H9 (cell line): ENCODE measurements around the gene HSPG2. TPM values are rescaled to one million over a fixed set of nuclear protein-coding genes. Genes with fewer than 3 reads are reported as not detected.
"Not testable (repeated sequence)": the region's sequence is repeated elsewhere in the genome, so short reads cannot be mapped to it uniquely, and the experiment has no call there.

Experiments used
- DNase-seq: peaks from one replicate; pipeline ENCODE4 v3.0.0-alpha.2; 2017
- H2AFZ ChIP-seq: one replicate; pipeline ENCODE4 v1.6.1; 2013; ENCODE audit warnings: mild to moderate bottlenecking, low read length, control low read depth, moderate library complexity
- H2AK5ac ChIP-seq: 2 replicates; pipeline ENCODE4 v1.6.1; 2013; ENCODE audit warnings: low read length, control low read depth, mixed read lengths; ENCODE audit not compliant: insufficient read length
- H2BK120ac ChIP-seq: one replicate; pipeline ENCODE4 v1.6.1; 2013; ENCODE audit warnings: low read depth, mild to moderate bottlenecking, low read length, control low read depth, inconsistent platforms; ENCODE audit not compliant: poor library complexity, severe bottlenecking
- H2BK12ac ChIP-seq: 2 replicates; pipeline ENCODE4 v1.6.1; 2013; ENCODE audit warnings: low read length, control low read depth, mixed read lengths, low read depth; ENCODE audit not compliant: insufficient read length
- H2BK15ac ChIP-seq: 2 replicates; pipeline ENCODE4 v1.6.1; 2013; ENCODE audit warnings: low read depth, low read length, control low read depth
- H2BK20ac ChIP-seq: one replicate; pipeline ENCODE4 v1.6.1; 2013; ENCODE audit warnings: low read depth, mild to moderate bottlenecking, low read length, control low read depth, inconsistent platforms; ENCODE audit not compliant: poor library complexity, severe bottlenecking
- H2BK5ac ChIP-seq: 2 replicates; pipeline ENCODE4 v1.6.1; 2013; ENCODE audit warnings: low read length, control low read depth, mixed read lengths; ENCODE audit not compliant: insufficient read length
- H3K14ac ChIP-seq: 2 replicates; pipeline ENCODE4 v1.6.1; 2013; ENCODE audit warnings: low read length, control low read depth; ENCODE audit not compliant: insufficient read depth
- H3K18ac ChIP-seq: 2 replicates; pipeline ENCODE4 v1.6.1; 2013; ENCODE audit warnings: low read depth, mild to moderate bottlenecking, mixed read lengths, low read length, control low read depth; ENCODE audit not compliant: insufficient read length
- H3K23ac ChIP-seq: 2 replicates; pipeline ENCODE4 v1.6.1; 2013; ENCODE audit warnings: low read length, control low read depth, mixed read lengths, low read depth; ENCODE audit not compliant: insufficient read length
- H3K23me2 ChIP-seq: 2 replicates; pipeline ENCODE4 v1.6.1; 2013; ENCODE audit warnings: low read depth, mild to moderate bottlenecking, mixed read lengths, low read length, control low read depth; ENCODE audit not compliant: insufficient read length, poor library complexity, severe bottlenecking
- H3K27ac ChIP-seq: 2 replicates; pipeline ENCODE4 v1.5.1; 2013; ENCODE audit warnings: low read length, control low read depth, mixed read lengths, low read depth; ENCODE audit not compliant: insufficient read length
- H3K27me3 ChIP-seq: 2 replicates; pipeline ENCODE4 v1.6.1; 2013; ENCODE audit warnings: low read length, control low read depth, inconsistent platforms; ENCODE audit not compliant: insufficient read depth
- H3K4ac ChIP-seq: 2 replicates; pipeline ENCODE4 v1.6.1; 2013; ENCODE audit warnings: low read depth, mild to moderate bottlenecking, control low read depth, inconsistent platforms, low read length, moderate library complexity
- H3K4me1 ChIP-seq: 2 replicates; pipeline ENCODE4 v1.6.1; 2013; ENCODE audit warnings: low read length, control low read depth, inconsistent platforms; ENCODE audit not compliant: insufficient read depth
- H3K4me2 ChIP-seq: 2 replicates; pipeline ENCODE4 v1.6.1; 2013; ENCODE audit warnings: low read length, control low read depth, mixed read lengths; ENCODE audit not compliant: insufficient read length, insufficient read depth
- H3K56ac ChIP-seq: 2 replicates; pipeline ENCODE4 v1.6.1; 2013; ENCODE audit warnings: low read depth, mild to moderate bottlenecking, mixed read lengths, low read length, control low read depth; ENCODE audit not compliant: insufficient read length
- H3K79me1 ChIP-seq: 2 replicates; pipeline ENCODE4 v1.6.1; 2013; ENCODE audit warnings: low read depth, mild to moderate bottlenecking, moderate library complexity, low read length, control low read depth, inconsistent platforms; ENCODE audit not compliant: insufficient read depth, poor library complexity, severe bottlenecking
- H3K79me2 ChIP-seq: 2 replicates; pipeline ENCODE4 v1.6.1; 2013; ENCODE audit warnings: low read length, control low read depth, inconsistent platforms; ENCODE audit not compliant: insufficient read depth
- H3K9ac ChIP-seq: 2 replicates; pipeline ENCODE4 v1.6.1; 2013; ENCODE audit warnings: low read length, control low read depth, mixed read lengths; ENCODE audit not compliant: insufficient read length; ENCODE audit errors: extremely low read depth
- H3K9me3 ChIP-seq: one replicate; pipeline ENCODE4 v1.6.1; 2013; ENCODE audit warnings: low read depth, low read length, inconsistent platforms; ENCODE audit not compliant: control insufficient read depth
- H3T11ph ChIP-seq: one replicate; pipeline ENCODE4 v1.6.1; 2013; ENCODE audit warnings: mild to moderate bottlenecking, low read length, control low read depth, inconsistent platforms
- H4K20me1 ChIP-seq: one replicate; pipeline ENCODE4 v1.6.1; 2013; ENCODE audit not compliant: control insufficient read depth, insufficient read length, insufficient read depth
- H4K5ac ChIP-seq: 2 replicates; pipeline ENCODE4 v1.6.1; 2013; ENCODE audit warnings: low read depth, mild to moderate bottlenecking, mixed read lengths, low read length, control low read depth; ENCODE audit not compliant: insufficient read length
- H4K8ac ChIP-seq: replicated peaks from 2 replicates; pipeline ENCODE4 v1.6.1; 2013; ENCODE audit warnings: low read length, control low read depth, mixed read lengths, low read depth; ENCODE audit not compliant: insufficient read length
- H4K91ac ChIP-seq: 2 replicates; pipeline ENCODE4 v1.6.1; 2013; ENCODE audit warnings: low read depth, mild to moderate bottlenecking, moderate library complexity, mixed read lengths, low read length, control low read depth; ENCODE audit not compliant: insufficient read length
- H3K27ac Mint-ChIP-seq, 3 experiments: 2 replicates in 2 of 3; 3 replicates in 1 of 3; pipeline ENCODE4 v1.8.0; 2020 to 2021; ENCODE audit warnings: mixed read lengths in 3 of 3, mild to moderate bottlenecking in 1 of 3, moderate library complexity in 1 of 3
- H3K27me3 Mint-ChIP-seq: 2 replicates; pipeline ENCODE4 v1.8.0; 2021; ENCODE audit warnings: low read depth, mild to moderate bottlenecking, moderate library complexity, mixed read lengths
- H3K36me3 Mint-ChIP-seq, 3 experiments: 2 replicates in 2 of 3; 3 replicates in 1 of 3; pipeline ENCODE4 v1.8.0; 2020 to 2021; ENCODE audit warnings: low read depth in 3 of 3, mixed read lengths in 3 of 3; ENCODE audit not compliant: insufficient read depth in 1 of 3
- H3K4me1 Mint-ChIP-seq, 2 experiments: 2 replicates each; pipeline ENCODE4 v1.8.0; 2020; ENCODE audit warnings: mixed read lengths in 2 of 2
- H3K4me3 Mint-ChIP-seq, 2 experiments: 2 replicates in 1 of 2; 3 replicates in 1 of 2; pipeline ENCODE4 v1.8.0; 2020 to 2021; ENCODE audit warnings: mild to moderate bottlenecking in 2 of 2, mixed read lengths in 2 of 2, moderate library complexity in 1 of 2
- H3K9me3 Mint-ChIP-seq, 2 experiments: 2 replicates in 1 of 2; 3 replicates in 1 of 2; pipeline ENCODE4 v1.8.0; 2020; ENCODE audit warnings: mild to moderate bottlenecking in 2 of 2, mixed read lengths in 2 of 2, moderate library complexity in 1 of 2
- WGBS: extraction: QIAGEN DNeasy Blood & Tissue Kit; methylation state at CpG from one replicate; pipeline ENCODE4 v1.1.7; 2013; ENCODE audit warnings: missing lambda C conversion rate, low lambda C conversion rate, mixed read lengths; ENCODE audit not compliant: insufficient read length; ENCODE audit errors: extremely low coverage; 5-methylcytosine and 5-hydroxymethylcytosine counted together
- total RNA-seq: library from RNA; stranded (reverse); gene quantifications from 2 replicates; pipeline ENCODE4 v1.2.1, GENCODE V29; 2021
- TF ChIP-seq, protein P1 (sequence below): fragments of 200-600 bp; sonication (generic); conservative IDR thresholded peaks from 3 replicates; pipeline ENCODE4 v1.8.0; 2021; ENCODE audit warnings: antibody characterized with exemption, mild to moderate bottlenecking

Gene HSPG2
- total RNA-seq, 1 experiment from 2014 or later = 90.0 TPM

DNA sequence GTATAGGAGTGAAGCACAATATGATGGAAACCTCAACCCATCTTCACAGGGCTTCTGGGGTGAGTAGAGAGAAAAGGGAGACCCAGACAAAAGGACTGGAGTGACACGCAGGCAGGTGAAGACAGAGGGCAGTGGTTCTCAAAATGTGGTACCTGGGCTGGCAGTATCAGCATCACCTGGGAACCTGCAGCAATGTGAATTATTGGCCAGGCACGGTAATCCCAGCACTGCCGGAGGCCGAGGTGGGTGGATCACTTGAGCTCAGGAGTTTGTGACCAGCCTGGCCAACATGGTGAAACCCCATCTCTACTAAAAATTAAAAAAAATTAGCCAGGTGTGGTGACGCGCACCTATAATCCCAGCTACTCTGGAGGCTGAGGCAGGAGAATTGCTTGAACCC lies 45.0 kb upstream of the HSPG2 start:
- not testable (repeated sequence) for H3T11ph ChIP-seq, H4K91ac ChIP-seq, H4K5ac ChIP-seq, H3K4me3 Mint-ChIP-seq, H3K4ac ChIP-seq, H3K27me3 ChIP-seq, H3K4me1 Mint-ChIP-seq, H3K27me3 Mint-ChIP-seq, H3K36me3 Mint-ChIP-seq, H2BK12ac ChIP-seq, H2AFZ ChIP-seq, H3K23ac ChIP-seq, H3K23me2 ChIP-seq, H2BK120ac ChIP-seq, H2AK5ac ChIP-seq, DNase-seq, H3K56ac ChIP-seq, H2BK15ac ChIP-seq, H3K18ac ChIP-seq, H4K8ac ChIP-seq, H3K9ac ChIP-seq, H2BK20ac ChIP-seq, H3K27ac ChIP-seq, H3K79me2 ChIP-seq, H3K4me1 ChIP-seq, H3K14ac ChIP-seq, H4K20me1 ChIP-seq, H3K9me3 Mint-ChIP-seq, H3K4me2 ChIP-seq, H3K9me3 ChIP-seq, H3K79me1 ChIP-seq, H2BK5ac ChIP-seq
- no CpG with 5 or more reads among the region's 6 CpGs for WGBS
- peak overlapping the region in 1 of 3 experiments; percentile 39; a peak in 1 of 7 replicates for H3K27ac Mint-ChIP-seq
- TF ChIP-seq, protein P1, sequence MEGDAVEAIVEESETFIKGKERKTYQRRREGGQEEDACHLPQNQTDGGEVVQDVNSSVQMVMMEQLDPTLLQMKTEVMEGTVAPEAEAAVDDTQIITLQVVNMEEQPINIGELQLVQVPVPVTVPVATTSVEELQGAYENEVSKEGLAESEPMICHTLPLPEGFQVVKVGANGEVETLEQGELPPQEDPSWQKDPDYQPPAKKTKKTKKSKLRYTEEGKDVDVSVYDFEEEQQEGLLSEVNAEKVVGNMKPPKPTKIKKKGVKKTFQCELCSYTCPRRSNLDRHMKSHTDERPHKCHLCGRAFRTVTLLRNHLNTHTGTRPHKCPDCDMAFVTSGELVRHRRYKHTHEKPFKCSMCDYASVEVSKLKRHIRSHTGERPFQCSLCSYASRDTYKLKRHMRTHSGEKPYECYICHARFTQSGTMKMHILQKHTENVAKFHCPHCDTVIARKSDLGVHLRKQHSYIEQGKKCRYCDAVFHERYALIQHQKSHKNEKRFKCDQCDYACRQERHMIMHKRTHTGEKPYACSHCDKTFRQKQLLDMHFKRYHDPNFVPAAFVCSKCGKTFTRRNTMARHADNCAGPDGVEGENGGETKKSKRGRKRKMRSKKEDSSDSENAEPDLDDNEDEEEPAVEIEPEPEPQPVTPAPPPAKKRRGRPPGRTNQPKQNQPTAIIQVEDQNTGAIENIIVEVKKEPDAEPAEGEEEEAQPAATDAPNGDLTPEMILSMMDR = peak; percentile 35; the same call in 2 of the 3 replicates

- no CpG with 5 or more reads among the region's 4 CpGs for WGBS
- not testable (repeated sequence) for H2BK12ac ChIP-seq, H3K23ac ChIP-seq, H3K4me1 Mint-ChIP-seq, H4K20me1 ChIP-seq, H3K27me3 ChIP-seq, H3K9ac ChIP-seq, H2BK5ac ChIP-seq, H3K18ac ChIP-seq, H2AK5ac ChIP-seq, H2BK20ac ChIP-seq, H3K27ac Mint-ChIP-seq, H3K9me3 ChIP-seq, H4K8ac ChIP-seq, H3K4ac ChIP-seq, H4K5ac ChIP-seq, H4K91ac ChIP-seq, H3K56ac ChIP-seq, H2BK15ac ChIP-seq, H3K14ac ChIP-seq, H3K27ac ChIP-seq, H3K23me2 ChIP-seq, H2BK120ac ChIP-seq, H3K79me2 ChIP-seq, H3K9me3 Mint-ChIP-seq, H3K36me3 Mint-ChIP-seq, H3K4me2 ChIP-seq, DNase-seq, H3K4me1 ChIP-seq, H3K4me3 Mint-ChIP-seq, H3K79me1 ChIP-seq, H3K27me3 Mint-ChIP-seq, H2AFZ ChIP-seq, H3T11ph ChIP-seq
Measured at GRCh38 chr1:21981253-21981652, 44.1 kb upstream of the HSPG2 start.
